ENCODE data around the gene DERA. TPM values are rescaled to one million over a fixed set of nuclear protein-coding genes. Genes with fewer than 3 reads are reported as not detected.
"Not testable (repeated sequence)": the region's sequence is repeated elsewhere in the genome, so short reads cannot be mapped to it uniquely, and the experiment has no call there.

DERA gene
- total RNA-seq, 1 donor from 2014 or later = 69.4 TPM

DNA sequence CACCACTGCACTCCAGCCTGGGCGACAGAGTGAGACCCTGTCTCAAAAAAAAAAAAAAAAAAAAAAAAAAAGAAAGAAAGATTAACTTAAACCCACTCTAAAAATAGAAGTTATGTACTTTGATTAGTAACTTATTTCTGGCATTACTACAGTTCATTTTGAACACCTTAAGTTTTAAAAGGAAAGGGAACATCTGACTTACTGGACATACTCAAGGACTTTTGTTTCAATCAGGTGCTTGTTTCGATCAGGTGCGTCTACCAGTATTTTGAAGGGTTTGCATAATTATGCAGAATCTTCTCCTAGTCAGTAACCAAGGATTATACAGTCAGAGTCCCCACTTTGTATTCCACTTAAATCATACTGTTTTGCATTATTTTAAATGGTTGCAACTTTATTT lies 105.6 kb downstream of the DERA start:
- DNase-seq = no peak

DNA sequence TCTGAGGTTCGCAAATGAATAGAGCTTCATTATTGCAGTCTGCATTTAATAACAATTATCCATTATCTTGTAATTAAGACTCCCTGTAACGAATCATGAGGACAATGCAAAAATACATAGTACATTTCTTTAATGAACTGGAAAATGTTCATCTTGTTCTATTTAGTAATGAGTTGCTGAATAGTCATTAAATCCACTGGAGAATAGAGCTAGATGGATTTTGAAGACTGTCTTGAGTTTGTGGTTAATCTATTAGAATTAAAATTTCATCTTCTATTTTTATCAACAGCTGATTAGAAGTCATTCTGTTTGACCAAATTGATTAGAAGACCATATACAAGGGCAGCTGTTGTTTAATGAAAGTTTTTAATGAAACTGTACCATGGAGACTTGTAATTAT lies 107.2 kb downstream of the DERA start:
- no peak for DNase-seq

GRCh38 chr12:16019136-16019535 lies 108.0 kb downstream of the DERA start:
- DNase-seq = no peak

DNA sequence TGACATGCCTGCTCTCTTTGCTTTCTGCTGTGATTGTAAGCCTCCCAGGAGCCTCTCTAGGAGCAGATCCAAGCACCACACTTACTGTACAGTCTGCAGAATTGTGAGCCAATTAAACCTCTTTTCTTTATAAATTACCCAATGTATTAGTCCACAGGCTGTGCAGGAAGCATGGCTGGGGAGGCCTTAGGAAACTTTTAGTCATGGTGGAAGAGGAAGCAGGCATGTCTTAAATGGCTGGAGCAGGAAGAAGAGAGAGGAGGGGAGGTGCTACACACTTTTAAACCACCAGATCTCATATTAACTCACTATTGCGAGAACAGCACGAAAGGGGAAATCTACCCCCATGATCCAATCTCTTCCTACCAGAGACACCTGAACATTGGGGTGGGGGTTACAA lies 108.9 kb downstream of the DERA start:
- DNase-seq = peak; percentile 2

DNA sequence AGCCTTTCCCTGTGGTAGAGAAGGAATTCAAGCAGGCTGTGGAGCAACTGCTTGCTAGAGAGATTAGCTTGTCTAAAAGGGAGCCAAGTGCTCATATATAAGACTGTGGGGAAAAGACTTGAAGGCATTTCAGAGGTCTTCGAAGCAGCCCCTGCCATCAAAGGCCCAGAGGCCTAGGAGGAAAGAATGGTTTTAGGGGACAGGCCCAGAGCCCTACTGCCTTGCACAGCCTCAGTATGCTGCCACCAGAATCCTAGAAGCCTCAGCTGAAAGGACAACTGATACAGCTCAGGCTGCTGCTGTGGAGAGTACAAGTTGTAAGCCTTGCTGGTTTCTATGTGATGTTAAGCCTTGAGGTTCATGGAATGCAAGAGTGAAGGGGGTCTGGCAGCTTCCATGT lies 109.9 kb downstream of the DERA start:
- DNase-seq = no peak

GRCh38 chr12:16021676-16022075 lies 110.5 kb downstream of the DERA start:
- DNase-seq = no peak

DNA sequence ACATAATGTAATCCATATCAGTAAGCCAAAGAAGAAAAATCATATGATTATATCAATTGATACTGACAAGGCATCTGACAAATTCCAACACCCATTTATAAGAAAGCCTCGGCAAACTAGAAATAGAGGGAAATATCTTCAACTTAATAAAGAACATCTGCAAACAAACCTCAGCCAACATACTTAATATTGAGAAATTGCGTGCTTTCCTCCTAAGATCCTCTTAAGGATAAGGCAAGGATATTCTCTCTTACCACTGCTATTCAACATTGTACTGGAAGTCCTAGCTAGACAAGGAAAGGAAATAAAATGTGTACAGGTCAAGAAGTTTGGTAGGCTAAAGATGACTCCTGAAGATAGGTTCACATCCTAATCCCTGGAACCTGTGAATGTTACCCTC lies 115.9 kb downstream of the DERA start:
- DNase-seq = no peak

DNA sequence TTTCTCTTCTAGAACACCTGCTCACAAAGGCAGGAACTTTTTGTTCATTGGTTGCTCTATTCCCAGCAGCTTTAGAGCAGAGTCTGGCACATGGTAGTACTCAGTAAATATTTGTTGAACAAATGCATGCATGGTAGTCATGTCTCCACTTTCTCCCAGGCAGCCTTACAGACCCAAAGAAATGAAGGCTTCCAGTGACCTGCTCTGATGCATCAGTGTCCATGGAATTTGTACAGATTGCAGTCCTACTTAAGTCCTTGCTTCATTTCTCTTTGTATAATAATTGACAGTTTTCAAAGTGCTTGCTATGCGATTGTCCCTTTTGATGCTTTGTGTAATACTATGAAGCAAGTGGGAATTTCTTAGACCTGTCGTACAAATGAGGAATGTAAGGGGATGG lies 119.6 kb downstream of the DERA start:
- no peak for DNase-seq

GRCh38 chr12:16034136-16034817 lies 123.1 kb downstream of the DERA start:
- DNase-seq = no peak

DNA sequence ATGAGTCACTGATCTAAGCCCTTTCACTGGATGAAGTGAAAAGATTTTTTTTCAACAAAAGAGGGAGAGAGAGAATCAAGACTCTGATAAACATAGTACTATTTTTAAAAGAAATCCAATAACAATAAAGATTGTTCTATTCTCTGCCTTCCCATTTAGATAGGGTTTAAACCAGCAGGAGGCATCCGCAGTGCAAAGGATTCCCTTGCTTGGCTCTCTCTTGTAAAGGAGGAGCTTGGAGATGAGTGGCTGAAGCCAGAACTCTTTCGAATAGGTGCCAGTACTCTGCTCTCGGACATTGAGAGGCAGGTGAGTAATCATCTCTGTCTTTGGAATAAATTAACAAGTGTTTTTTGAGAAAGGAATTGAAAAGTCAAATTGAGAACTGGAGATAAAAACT lies 124.9 kb downstream of the DERA start:
- DNase-seq = no peak

- DNase-seq = no peak
Observed at GRCh38 chr12:16037533-16037932, 126.4 kb downstream of the DERA start.

- no peak for DNase-seq
Observed at GRCh38 chr12:16043480-16043879, 132.3 kb downstream of the DERA start.

DNA sequence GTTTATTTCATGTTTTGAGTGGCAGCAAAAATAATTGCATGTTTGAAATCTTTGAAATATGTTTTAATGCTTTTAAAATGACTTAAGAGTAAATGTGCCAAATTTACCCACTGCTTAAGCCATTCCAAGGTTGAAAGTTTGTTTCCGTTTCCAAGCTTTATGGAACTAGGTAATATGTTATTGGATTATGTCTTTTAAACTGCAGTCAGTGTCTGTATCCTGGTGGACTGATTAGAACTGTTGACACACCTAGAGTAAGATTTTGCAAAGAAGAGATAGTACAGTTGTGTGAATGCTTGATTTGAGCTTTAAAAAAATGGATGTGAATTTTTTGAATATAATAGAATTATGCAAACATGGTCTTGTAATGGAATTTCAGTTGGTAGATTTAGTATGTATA lies 135.1 kb downstream of the DERA start:
- no peak for DNase-seq

DNA sequence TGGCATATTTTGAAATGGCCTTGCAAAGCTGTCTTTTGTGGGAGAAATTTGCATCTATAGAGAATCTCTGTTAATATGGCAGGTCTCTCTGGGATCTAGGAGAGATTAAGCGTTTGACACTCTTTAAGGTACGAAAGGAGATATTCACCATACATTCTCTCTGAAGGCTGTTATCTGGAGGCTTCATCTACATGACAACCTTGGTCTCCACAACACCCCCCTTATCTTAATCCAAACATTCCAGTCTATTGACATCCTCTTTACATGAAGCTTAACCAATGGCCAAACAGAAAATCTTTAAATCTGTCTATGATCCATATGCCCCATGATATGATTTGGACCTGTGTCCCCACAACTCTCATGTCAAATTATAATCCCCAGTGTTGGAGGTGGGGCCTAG lies 137.4 kb downstream of the DERA start:
- DNase-seq = no peak

DNA sequence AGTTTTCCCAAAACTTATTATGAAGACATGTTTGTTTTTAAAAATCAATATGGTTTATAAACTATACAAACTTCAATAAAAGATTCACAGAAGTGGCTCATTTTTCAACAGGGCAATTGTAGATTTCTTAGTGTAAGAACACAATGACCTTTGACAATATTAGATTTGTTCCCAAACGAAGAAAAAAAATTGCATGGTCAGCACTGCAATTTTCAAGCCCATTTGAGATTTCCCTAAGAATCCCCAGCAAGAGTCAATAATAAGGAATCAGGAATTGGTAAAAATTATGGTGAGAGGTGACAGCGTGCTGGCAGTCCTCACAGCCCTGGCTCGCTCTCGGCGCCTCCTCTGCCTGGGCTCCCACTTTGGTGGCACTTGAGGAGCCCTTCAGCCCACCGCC lies 145.8 kb downstream of the DERA start:
- DNase-seq = no peak

GRCh38 chr12:16057351-16057751 lies 146.2 kb downstream of the DERA start:
- not testable (repeated sequence) for DNase-seq

- DNase-seq = no peak
Observed at GRCh38 chr12:16062611-16063010, 151.5 kb downstream of the DERA start.

- peak; percentile 17 for DNase-seq
Observed at GRCh38 chr12:16063726-16064125, 152.6 kb downstream of the DERA start.

DNA sequence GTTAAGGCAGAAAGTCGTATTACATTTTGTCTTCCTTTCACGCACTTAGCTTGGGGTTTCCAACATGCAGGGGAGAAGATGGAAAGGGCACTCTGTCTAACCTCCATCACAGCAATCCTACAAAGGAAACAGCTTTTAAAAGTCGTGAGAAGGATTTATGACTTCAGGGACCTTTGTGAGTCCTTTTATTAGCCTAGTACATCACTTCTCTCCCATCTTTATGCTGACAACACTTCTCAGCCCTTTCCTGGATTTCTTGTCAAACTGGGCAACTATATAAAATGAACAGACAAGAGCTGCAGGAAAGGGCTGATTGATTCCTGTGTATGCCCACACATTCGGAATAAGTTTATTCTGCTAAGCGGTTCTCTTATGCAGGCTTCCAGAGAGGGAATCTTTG lies 159.0 kb downstream of the DERA start:
- no peak for DNase-seq

- DNase-seq = no peak
Observed at GRCh38 chr12:16072678-16073077, 161.5 kb downstream of the DERA start.

DNA sequence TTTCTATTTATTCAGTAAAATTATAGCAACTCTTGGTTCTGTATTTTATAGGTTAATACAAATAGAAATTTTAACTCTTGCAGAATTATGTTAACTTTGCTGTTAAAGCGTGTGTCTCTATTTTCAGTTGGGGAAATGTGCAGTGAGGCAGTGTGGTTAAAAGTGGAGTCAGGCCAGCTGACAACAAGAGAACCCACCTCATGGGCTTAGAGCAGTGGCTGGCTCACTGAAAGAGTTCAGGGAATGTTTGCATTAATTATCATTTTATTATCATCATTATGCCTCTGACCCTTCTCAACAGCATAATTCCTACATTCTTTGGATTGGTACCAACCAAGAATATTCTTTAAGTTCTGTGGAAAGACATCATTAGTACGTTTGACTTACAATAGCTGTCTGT lies 163.8 kb downstream of the DERA start:
- no peak for DNase-seq

- DNase-seq = no peak
Observed at GRCh38 chr12:16075887-16076286, 164.8 kb downstream of the DERA start.

GRCh38 chr12:16076557-16076956 lies 165.4 kb downstream of the DERA start:
- DNase-seq = peak; percentile 11

GRCh38 chr12:16076970-16077522 lies 165.9 kb downstream of the DERA start:
- DNase-seq = no peak

DNA sequence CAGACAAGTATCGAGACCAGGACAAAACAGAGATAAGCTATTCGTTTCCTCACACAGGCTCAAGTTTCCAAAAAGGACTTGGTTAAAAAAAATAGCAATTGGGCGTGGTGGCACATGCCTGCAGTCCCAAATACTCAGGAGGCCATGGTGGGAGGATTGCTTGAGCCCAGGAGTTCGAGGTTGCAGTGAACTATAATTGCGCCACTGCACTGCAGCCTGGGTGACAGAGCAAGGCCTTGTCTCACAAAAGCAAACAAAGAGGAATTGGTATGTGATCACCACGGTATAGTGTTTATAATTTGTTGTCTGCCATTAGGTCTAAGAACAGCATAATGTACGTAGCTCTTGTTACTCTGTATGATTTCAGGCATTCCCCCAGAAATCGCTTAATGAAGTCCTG lies 175.3 kb downstream of the DERA start:
- DNase-seq = no peak

Measured in dermis blood vessel endothelial cell (primary cell).